Thoracic aorta (tissue), 2 donors: ENCODE data around the gene ZNF71. TPM values are rescaled to one million over a fixed set of nuclear protein-coding genes. Genes with fewer than 3 reads are reported as not detected.

Experiments
- ATAC-seq: fragments of 150-250 bp; one replicate; pipeline ENCODE4 v1.8.0; 2017; ENCODE audit warnings: low read depth; ENCODE audit not compliant: insufficient number of reproducible peaks, low FRiP score
- DNase-seq: peaks from one replicate; pipeline ENCODE4 v3.0.0-alpha.2; 2020; ENCODE audit warnings: low spot score
- H3K27ac ChIP-seq, 2 donors: fragments of 200-600 bp; sonication (generic); 1 replicate in 1 of 2; 2 replicates in 1 of 2; pipeline ENCODE4 v1.5.1; 2016; ENCODE audit warnings: mild to moderate bottlenecking in 2 of 2, moderate library complexity in 2 of 2
- H3K27me3 ChIP-seq: fragments of 200-600 bp; sonication (generic); replicated peaks from 2 replicates; pipeline ENCODE4 v1.6.0; 2016; ENCODE audit warnings: mild to moderate bottlenecking; ENCODE audit not compliant: insufficient read depth
- H3K36me3 ChIP-seq: fragments of 200-600 bp; sonication (generic); one replicate; pipeline ENCODE4 v1.5.1; 2016
- H3K4me1 ChIP-seq, 2 donors: fragments of 200-600 bp; sonication (generic); 1 replicate in 1 of 2; 2 replicates in 1 of 2; pipeline versions ENCODE4 v1.5.1 to v1.6.0; 2016; ENCODE audit warnings: low read depth in 2 of 2, mild to moderate bottlenecking in 1 of 2; ENCODE audit not compliant: control insufficient read depth in 1 of 2
- H3K4me3 ChIP-seq: fragments of 200-600 bp; sonication (generic); 2 replicates; pipeline ENCODE4 v1.5.1; 2016; ENCODE audit warnings: mild to moderate bottlenecking
- H3K9me3 ChIP-seq: fragments of 200-600 bp; sonication (generic); 2 replicates; pipeline ENCODE4 v1.5.1; 2016
- total RNA-seq, 2 donors: library from RNA; depleted of rRNA; stranded (reverse); fragments of >200 nt; gene quantifications; one replicate each; pipeline versions ENCODE4 v1.1.0 to v1.2.3, GENCODE V29; 2016
- TF ChIP-seq, protein P1 (sequence below): fragments of 200-600 bp; sonication (generic); IDR thresholded peaks from one replicate; pipeline ENCODE4 v1.5.1; 2019; ENCODE audit warnings: antibody characterized with exemption

ZNF71 gene
- total RNA-seq, 2 donors from 2014 or later: 11.6 to 16.2 TPM

DNA sequence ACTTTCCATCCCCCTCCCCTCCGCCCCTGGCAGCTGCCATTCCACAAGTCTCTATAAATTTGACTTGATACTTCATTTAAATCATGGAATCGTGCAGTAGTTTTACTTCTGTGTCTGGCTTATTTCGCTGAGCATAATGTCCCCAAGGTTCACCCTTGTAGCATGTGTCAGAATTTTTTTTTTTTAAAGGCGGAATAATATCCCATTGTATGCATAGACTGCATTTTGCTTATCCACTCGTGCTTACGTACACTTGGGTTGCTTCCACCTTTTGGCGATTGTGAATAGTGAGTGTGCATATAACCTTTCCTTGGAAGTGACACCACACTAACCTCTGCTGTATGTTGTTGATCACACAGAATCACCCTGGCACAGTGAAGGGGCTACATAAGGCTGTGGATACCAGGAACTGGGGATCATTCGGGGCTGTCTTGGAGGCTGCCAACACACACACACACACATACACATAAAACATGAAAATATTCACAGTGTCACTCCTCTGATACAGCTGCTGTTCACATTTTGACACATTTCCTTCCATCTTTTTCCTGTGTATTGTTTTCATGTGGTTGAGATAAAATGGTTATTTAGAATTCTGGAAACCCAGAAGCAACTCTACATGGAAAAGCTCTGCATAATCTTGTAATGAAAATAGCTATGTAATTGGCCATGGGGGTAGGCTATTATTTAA lies 13.3 kb downstream of the ZNF71 start:
- peaks cover 32% of the 10 kb centered on the region for H3K36me3 ChIP-seq

DNA sequence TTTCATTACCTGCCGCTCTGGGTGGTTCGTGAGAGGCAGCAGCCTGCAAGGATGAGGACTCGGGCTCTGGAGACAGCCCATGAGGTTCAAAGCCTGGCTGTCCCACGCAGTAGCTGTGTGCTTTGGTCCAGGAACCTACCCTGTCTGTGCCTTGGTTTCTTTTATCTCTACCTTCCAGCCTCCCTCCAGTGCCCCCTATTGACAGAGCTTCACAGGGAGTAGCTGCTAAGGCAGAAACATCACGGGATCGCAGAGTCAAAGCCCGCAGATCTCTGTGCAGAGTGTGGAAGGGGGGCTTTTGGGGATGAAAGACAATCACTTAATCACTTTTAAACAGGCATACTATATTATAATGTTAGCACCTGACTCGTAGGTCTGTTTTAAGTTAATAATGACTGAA lies 16.2 kb downstream of the ZNF71 start:
- Histone ChIP-seq H3K9me3 (peaks cover 86% of the 10 kb centered on the region), H3K27me3 (no peaks in the 10 kb centered on the region), H3K27ac (no peak overlapping the region), H3K4me1 (no peaks in the 10 kb centered on the region), H3K4me3 (no peak overlapping the region), H3K36me3 (peaks cover 24% of the 10 kb centered on the region)
- ATAC-seq (no peak), DNase-seq (no peak)
- TF ChIP-seq, protein P1, sequence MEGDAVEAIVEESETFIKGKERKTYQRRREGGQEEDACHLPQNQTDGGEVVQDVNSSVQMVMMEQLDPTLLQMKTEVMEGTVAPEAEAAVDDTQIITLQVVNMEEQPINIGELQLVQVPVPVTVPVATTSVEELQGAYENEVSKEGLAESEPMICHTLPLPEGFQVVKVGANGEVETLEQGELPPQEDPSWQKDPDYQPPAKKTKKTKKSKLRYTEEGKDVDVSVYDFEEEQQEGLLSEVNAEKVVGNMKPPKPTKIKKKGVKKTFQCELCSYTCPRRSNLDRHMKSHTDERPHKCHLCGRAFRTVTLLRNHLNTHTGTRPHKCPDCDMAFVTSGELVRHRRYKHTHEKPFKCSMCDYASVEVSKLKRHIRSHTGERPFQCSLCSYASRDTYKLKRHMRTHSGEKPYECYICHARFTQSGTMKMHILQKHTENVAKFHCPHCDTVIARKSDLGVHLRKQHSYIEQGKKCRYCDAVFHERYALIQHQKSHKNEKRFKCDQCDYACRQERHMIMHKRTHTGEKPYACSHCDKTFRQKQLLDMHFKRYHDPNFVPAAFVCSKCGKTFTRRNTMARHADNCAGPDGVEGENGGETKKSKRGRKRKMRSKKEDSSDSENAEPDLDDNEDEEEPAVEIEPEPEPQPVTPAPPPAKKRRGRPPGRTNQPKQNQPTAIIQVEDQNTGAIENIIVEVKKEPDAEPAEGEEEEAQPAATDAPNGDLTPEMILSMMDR: no peak

More for the DNA sequence above, 13.3 kb downstream of the ZNF71 start:
- Histone ChIP-seq H3K4me3 (no peak overlapping the region), H3K9me3 (peaks cover 99% of the 10 kb centered on the region), H3K27ac (no peak overlapping the region), H3K4me1 (no peaks in the 10 kb centered on the region), H3K27me3 (no peaks in the 10 kb centered on the region)
- DNase-seq: no peak
- TF ChIP-seq, protein P1: no peak
- ATAC-seq: no peak

DNA sequence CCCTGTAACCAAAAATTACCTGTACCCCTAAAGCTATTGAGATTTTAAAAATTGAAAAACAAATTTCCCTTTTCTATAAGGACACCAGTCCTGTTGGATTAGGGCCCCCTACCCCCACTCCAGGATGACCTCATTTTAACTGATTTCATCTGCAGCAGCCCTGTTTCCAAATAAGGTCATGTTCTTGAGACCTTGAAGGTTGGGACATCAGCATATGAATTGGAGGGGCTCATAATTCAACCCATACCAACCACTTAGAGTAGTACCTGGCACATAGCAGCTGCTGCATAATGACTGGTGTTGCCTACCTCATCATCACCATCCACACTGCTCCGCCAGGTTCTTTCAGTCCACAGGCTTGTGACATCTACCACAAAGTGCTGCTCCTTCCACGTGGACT lies 17.6 kb downstream of the ZNF71 start:
- ATAC-seq (no peak), DNase-seq (no peak)
- Histone ChIP-seq H3K27me3 (no peaks in the 10 kb centered on the region), H3K36me3 (peaks cover 32% of the 10 kb centered on the region), H3K4me3 (no peak overlapping the region), H3K27ac (no peak overlapping the region), H3K4me1 (no peaks in the 10 kb centered on the region), H3K9me3 (peaks cover 86% of the 10 kb centered on the region)
- TF ChIP-seq, protein P1: no peak

DNA sequence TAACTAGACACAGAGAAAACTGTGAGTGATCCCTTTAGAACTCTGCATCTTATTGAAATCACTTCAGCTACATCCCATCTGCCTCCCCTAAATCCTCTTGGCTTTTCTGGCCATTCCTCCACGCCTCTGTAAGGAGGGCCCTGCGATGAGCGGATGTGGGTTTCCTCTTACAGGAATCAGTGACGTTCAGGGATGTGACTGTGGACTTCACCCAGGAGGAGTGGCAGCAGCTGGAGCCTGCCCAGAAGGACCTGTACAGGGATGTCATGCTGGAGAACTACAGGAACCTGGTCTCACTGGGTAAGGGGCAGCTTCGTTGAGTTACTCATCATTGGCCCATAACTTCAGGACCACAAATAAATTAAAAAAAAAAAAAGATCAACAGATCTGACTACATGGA lies 18.5 kb downstream of the ZNF71 start:
- no peak overlapping the region for H3K27ac ChIP-seq
- no peaks in the 10 kb centered on the region for H3K4me1 ChIP-seq
- ATAC-seq (no peak), DNase-seq (no peak)
- H3K27me3 ChIP-seq: no peaks in the 10 kb centered on the region
- peaks cover 40% of the 10 kb centered on the region for H3K36me3 ChIP-seq
- TF ChIP-seq, protein P1: no peak
- peaks cover 87% of the 10 kb centered on the region for H3K9me3 ChIP-seq
- H3K4me3 ChIP-seq: no peak overlapping the region

DNA sequence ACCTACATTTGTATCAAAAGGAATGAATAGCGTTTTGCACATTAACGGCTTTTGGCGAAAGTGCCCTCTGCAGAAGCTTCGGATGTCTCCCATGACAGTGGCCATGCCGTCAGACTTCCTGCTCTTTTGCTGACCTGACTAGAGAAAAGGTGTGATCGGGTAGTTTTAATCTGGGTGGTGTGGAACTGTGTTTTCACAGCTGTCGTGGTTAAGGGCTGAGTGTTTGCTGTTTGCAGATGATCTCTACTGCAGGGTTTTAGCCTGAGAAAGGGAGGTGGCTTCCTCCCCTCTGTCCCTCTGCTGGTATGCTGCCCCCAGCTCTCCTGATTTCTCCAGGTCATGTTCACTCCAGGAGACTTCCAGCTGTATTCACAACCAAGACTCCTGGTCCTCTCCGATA lies 22.4 kb downstream of the ZNF71 start:
- ATAC-seq (no peak), DNase-seq (no peak)
- Histone ChIP-seq H3K36me3 (peaks cover 54% of the 10 kb centered on the region), H3K27ac (no peak overlapping the region), H3K9me3 (peaks cover 87% of the 10 kb centered on the region), H3K4me3 (no peak overlapping the region), H3K4me1 (no peaks in the 10 kb centered on the region), H3K27me3 (no peaks in the 10 kb centered on the region)
- TF ChIP-seq, protein P1: no peak
